AG09309 (cell line): ENCODE results near the gene LRRC41.
"Not testable (repeated sequence)": the region's sequence is repeated elsewhere in the genome, so short reads cannot be mapped to it uniquely, and the experiment has no call there.

Source experiments
- DNase-seq: peaks from one replicate; pipeline ENCODE4 v3.0.0-alpha.2; 2010; ENCODE audit warnings: low read depth
- H3K4me3 ChIP-seq: 2 replicates; pipeline ENCODE4 v1.5.1; 2011; ENCODE audit warnings: mild to moderate bottlenecking, low read depth, low read length, moderate library complexity; ENCODE audit not compliant: control insufficient read depth
- CTCF ChIP-seq: IDR thresholded peaks from 2 replicates; pipeline ENCODE4 v1.5.1; 2011; ENCODE audit warnings: mild to moderate bottlenecking, low read depth, low read length, inconsistent platforms; ENCODE audit not compliant: insufficient read depth, control insufficient read depth; ENCODE audit errors: missing control alignments

Gene LRRC41

GRCh38 chr1:46343351-46343695, 39.9 kb upstream of the LRRC41 start:
- H3K4me3 ChIP-seq: no peak overlapping the region
- DNase-seq: no peak
- TF ChIP-seq CTCF: no peak

- H3K4me3 ChIP-seq: no peak overlapping the region
- no peak for TF ChIP-seq CTCF
- DNase-seq: no peak
Observed at GRCh38 chr1:46342677-46343350, 39.4 kb upstream of the LRRC41 start.

GRCh38 chr1:46342084-46342656, 38.8 kb upstream of the LRRC41 start:
- DNase-seq: no peak
- peak; percentile 44 for TF ChIP-seq CTCF
- no peak overlapping the region; the same call in 1 of the 2 replicates for H3K4me3 ChIP-seq

- DNase-seq: no peak
- TF ChIP-seq CTCF: no peak
Observed at GRCh38 chr1:46341222-46342083, 38.0 kb upstream of the LRRC41 start.

GRCh38 chr1:46340404-46341221, 37.2 kb upstream of the LRRC41 start, which contains the start of gene NSUN4:
Gene NSUN4 (plus strand): TSS chr1:46340807. CDS start chr1:46340827, 20 bp downstream.
- peak; percentile 72 for TF ChIP-seq CTCF
- peak; percentile 81 for DNase-seq

More at GRCh38 chr1:46341222-46342083, 38.0 kb upstream of the LRRC41 start:
- peak overlapping the region; percentile 82 for H3K4me3 ChIP-seq

GRCh38 chr1:46337409-46337808, 34.0 kb upstream of the LRRC41 start:
- not testable (repeated sequence) for H3K4me3 ChIP-seq, DNase-seq

More at GRCh38 chr1:46340404-46341221, 37.2 kb upstream of the LRRC41 start, which contains the start of gene NSUN4:
- H3K4me3 ChIP-seq: peak within 1 kb of the TSS; percentile 82
